Measurements from ENCODE around the gene C1QTNF1.
"Not testable (repeated sequence)": the region's sequence is repeated elsewhere in the genome, so short reads cannot be mapped to it uniquely, and the experiment has no call there.

Gene C1QTNF1

DNA sequence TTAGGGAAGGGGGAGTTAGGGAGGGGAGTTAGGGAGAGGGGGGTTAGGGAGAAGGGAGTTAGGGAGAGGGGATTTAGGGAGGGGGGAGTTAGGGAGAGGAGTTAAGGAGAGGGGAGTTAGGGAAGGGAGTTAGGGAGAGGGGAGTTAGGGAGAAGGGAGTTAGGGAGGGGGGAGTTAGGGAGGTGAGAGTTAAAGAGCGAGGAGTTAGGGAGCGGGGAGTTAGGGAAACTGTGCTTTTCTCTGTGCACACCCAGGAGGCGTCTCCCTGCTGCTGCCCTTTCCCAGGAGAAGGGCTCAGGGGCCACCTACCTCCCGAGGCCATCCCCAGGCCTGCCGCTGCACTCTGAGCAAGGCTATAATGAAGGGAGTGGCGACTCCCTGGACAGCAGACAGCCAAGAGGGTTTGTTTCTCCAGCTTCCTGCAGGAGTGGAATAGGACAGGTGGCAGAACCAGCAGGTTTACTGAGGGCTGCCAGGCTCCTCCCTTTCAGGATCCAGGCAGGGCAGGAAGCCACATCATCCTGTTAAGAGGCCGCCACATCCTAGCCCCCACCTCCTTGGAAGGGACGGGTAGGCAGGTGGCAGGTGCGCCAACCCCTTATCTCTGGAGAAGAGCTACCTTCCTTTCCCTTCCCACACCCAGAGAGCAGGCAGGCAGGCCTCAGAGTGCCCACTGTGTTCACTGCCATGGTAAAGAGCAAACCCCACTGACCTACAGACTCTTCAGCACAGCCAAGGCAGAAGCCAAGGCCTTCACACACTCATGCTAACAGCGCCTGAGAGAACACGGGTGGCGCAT lies 18.7 kb upstream of the C1QTNF1 start:
- DNase-seq (ENCODE audit: low read depth): no peak

DNA sequence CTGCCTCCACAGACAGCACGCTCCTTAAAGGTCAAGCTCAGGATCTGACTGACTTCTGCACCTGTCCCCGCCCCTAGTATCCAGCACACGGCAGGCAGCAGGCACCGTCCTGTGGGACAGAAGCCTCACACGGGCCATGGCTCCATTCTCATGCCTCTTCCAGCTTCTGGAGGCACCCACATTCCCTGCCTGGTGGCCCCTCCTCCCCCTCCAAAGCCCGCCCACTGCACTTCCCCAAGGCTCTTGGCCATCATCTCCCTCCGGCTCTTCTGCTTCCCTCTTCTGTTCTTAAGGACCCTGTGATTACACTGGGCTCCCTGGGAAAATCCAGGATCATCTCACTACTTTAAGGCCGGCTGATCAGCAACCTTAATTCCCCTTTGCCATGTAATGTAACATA lies 17.9 kb upstream of the C1QTNF1 start:
- DNase-seq (ENCODE audit: low read depth): no peak

DNA sequence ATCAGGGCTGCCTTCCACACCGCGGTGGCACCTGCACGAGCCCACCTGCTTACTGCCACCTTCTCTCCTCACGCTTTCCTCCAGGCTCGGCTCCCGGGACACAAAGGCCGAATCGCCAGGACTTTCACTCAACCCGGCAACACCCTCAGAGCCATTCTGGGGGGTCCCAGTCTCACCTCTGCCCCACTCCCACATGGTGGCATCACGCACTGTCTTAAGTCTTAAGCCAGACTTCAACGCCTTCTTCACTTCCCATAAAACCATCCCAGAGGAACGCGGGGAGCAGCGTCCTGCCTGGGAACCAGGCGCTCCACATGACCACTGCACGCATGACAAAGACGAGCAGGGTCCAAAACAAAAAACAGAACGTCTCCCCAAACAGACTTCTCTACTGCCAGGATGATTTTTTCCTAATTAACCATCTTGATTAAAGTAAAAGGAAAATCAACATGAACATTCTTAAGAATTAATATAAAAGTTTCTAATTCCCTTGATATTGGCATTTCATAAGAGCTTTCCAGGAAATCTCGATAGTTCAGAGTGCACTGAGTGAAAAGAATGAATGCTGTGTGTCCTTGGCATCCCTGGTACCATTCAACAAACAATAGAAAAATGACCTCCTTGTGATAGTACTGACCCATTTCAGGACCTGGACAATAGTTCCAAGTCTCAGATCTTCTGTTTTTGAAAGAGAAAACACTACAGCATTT lies 17.0 kb upstream of the C1QTNF1 start:
- no peak for DNase-seq (ENCODE audit: low read depth)

DNA sequence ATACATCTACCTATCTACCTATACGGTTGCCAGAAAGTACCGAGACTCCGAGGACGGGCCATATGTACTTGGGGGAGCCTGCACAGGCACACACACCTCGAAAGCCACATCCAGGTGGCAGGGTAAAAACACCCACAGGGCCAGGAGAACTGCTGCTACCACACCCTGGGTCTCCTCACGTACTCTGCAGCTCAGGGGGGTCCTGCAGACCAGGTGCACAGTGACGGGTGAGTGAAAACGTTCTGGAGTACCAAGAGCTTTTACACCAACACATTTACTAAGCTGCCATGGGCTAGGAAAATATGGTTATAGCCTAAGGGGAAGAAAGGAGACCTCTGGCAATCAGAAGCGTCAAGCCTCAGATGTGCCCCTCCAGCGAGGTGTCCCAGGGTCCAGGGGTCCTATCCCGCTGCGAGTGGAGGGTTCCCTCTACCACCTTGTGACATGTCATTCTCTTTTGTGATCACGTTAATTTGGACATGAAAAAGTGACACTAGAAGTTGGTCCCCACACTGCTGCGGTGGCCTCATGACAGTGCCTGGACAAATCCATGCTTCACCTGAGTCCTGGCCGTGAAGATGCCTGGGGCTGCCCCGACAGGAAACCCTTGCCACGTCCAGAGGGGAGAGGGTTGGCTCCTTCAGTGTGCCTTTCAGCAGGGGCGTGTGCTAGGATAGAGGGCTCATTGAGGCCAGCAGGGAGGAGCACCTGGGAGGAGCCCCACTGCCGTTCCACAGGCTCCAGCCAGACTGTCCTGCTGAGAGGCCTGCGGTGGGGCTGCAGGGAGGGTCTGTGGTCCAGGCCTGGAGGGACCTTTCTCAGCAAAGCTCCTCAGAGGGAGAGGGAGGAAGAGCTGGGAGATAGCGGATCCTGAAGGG lies 16.2 kb upstream of the C1QTNF1 start:
- DNase-seq (ENCODE audit: low read depth): no peak

DNA sequence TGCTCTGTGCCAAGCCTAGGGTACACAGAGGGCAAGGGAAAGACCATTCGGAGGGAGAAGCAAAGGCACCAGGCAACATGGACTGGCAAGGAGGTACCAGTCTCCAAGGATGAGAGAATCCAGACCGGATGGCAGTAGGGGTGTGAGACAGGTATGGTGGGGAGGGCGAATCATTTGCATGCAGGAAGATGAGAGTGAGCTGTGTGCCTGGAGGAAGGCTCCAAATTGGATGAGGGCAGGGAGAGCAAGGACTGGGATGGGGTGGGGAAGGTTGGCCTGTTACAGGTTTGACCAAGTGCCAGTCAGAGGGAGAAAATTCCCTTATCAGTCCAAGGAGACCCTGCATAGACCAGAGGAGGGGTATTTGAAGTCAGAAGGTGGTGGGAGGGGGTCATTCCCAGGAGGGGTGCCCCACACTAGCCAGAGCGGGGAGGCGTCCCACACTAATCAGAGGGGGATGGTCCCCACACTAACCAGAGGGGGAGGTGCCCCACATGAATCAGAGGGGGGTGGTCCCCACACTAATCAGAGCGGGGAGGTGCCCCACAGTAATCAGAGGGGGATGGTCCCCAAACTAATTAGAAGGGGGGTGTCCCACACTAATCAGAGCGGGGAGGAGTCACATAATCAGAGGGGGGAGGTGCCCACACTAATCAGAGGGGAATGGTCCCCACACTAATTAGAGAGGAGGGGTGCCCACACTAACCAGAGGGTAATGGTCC lies 15.1 kb upstream of the C1QTNF1 start:
- DNase-seq (ENCODE audit: low read depth): no peak

DNA sequence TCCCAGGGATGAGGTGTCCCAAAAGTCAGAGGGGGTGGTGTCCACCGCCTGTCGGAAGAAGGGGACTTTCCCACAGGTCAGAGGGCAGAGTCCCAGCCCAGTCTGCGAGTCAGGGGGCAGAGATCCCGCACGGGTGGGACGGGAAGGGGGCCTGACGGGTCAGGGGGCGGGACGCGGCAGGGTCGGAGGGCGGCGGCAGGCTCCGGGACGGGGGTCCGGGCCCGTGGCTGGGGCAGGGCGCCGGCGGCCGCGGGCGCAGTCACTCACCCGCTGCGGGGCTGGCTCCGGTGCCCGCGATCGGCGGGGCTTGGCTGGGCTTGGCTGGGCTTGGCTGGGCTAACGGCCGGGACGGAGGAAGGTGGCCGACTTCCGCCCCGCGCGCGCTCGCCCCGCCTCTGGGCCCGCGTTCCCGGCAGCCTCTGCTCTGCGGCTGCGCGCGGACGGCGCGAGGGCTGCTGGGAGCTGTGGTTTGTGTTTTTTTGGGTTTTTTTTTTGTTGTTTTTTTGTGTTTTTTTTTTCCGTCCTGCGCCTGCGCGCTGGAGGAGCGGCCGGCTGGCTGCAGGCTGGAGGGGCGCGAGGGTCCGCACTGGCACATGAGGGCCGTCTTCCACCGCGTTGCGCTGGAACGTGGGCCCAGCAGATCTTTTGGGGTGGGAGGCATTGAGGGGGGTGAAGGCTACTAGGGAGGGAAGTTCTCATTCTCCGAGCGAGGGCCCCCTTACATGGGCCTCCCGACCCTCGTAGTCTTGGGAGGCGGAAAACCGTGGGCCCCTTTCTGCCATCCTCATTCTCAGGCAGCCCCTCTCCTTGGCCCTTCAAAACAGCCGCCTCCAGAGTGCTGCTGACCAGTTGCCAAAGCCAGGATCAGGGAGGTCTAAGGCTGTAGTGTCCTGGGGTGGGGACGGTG lies 14.3 kb upstream of the C1QTNF1 start, which contains the start of gene CANT1:
Gene CANT1, minus strand, starts transcription at position 368 of the 907 bp plus-strand sequence. CDS start 12,142 bp downstream, outside the sequence.
- peak; percentile 81 for DNase-seq (ENCODE audit: low read depth)

DNA sequence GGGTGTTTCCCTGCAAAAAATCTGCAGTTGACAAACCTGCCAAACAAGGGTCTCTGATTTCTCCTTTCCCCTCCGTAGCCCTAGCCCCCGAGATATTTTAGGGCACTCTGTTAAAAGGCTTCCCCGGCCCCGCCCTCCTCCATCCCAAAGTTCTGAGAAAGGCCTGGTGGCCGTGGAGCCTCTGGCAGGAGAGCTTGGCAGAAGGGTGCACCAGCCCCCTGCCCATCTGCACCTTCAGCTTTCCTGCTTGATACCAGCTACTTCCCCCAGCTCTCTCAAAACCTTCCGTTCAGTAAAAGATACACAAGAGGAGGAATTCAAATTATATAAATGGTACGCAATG lies 13.7 kb upstream of the C1QTNF1 start:
- DNase-seq (ENCODE audit: low read depth): no peak

DNA sequence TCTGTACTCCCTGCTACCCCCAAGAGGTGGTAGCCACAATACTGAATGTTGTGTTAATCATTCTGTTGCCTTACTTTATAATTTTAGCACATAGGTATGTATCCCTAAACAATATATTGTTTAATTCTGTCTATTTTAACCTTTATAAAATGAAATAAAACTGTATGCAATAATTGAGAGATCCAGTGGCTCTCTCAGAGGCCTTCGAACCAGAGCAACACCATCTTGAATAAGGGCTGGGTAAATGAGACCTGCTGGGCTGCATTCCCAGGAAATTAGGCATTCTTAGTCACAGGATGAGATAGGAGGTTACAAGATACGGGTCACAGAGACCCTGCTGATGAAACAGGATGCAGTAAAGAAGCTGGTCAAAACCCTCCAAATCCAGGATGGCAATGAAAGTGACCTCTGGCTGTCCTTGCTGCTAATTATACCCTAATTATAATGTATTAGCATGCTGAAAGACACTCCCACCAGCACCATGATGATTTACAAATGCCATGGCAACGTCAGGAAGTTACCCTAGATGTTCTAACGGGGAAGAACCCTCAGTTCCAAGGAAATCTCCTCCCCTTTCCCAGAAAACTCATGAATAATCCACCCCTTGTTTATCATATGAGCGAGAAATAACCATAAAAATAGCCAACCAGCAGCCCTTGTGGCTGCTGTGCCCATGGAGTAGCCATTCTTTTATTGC lies 12.4 kb upstream of the C1QTNF1 start:
- DNase-seq (ENCODE audit: low read depth): no peak

DNA sequence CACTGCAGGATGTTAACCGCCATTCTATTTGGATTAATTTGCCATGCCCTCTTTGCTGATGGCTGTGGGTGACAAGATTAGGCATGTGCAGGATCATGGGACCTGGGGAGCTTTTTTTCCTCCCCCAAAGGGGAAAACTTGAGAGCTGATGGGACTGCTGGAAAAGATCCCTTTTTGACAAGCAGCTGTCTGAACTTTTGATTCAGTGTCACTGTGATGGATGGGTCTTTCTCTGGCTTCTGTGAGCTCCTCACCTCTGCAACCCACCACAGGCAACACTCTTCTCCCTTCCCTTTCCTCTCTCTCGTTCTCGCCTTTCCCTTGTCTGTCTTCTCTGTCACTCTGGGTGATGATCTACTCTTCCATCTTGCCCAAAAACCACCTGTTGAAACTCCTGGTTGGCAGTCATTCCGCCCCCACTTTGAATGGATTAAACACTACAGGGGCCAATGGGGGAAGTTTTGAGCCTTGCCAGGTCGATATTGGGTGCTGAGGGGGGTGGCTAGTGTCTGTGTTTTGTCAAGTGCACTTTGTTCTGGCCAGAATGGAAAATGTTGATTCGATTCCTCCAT lies 11.3 kb upstream of the C1QTNF1 start:
- DNase-seq (ENCODE audit: low read depth): no peak

DNA sequence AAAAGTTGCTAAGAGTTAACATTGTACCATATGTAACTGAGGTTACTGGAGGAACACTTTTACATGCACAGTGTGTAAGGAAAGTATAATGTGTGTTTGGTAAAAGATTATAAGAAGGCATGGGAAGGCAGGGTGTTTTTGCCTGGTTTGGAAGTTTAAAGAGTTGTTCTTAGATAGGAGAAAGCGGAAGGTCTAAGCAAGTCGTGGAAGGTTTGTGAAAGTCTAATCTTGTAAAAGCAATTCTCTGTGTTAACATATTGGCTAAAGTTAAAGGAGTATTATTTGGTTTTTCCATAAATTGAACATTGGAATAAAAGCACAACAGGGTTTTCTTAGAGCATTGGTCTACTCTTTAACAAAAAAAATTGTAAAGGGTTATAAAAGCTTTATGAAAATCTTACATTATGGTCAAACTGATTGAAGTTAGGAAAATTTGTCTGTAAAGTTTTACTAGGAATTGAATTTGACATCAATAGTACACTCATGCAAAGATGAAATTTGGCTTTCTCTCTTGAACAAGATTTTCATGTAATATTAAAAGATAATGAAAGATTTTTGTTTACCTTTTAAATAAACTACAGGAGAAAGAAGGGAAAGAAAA lies 9.7 kb upstream of the C1QTNF1 start:
- DNase-seq (ENCODE audit: low read depth): no peak

DNA sequence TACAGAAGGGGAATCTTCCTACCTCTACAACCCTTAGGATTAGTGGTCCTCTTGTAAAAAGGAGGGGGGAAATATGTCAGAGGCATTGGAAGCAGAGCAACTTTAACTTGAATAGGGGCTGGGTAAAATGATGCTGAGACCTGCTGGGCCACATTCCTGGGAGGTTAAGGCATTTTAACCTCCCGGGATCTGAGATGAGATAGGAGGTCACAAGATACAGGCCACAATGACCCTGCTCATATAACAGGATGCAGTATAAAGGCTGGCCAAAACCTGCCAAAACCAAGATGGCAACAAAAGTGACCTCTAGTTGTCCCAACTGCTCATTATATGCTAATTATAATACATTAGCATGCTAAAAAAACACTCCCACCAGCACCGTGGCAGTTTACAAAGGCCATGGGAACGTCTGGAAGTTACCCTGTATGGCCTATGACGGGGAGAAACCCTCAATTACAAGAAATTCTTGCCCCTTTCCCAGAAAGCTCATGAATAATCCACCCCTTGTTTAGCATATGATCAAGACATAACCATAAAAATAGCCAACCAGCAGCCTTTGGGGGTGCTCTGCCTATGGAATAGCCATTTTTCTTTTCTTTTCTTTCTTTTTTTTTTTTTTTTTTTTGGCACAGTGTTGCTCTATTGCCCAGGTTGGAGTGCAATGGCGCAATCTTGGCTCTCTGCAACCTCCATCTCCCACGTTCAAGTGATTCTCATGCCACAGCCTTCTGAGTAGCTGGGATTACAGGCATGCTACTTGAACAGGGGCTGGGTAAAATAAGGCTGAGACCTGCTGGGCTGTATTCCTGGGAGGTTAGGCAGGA lies 6.2 kb upstream of the C1QTNF1 start:
- no peak for DNase-seq (ENCODE audit: low read depth)

DNA sequence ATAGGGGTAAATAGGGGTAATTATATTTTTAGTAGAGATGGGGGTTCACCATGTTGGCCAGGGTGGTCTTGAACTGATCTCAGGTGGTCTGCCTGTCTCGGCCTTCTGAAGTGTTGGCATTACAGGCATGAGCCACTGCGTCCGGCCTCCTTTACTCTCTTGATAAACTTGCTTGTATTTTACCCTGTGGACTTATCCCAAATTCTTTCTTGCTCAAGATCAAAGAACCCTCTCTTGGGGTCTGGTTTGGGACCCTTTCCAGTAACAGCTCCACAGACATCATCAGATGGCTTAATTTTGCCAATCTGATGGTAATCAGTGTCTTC lies 5.6 kb upstream of the C1QTNF1 start:
- no peak for DNase-seq (ENCODE audit: low read depth)

DNA sequence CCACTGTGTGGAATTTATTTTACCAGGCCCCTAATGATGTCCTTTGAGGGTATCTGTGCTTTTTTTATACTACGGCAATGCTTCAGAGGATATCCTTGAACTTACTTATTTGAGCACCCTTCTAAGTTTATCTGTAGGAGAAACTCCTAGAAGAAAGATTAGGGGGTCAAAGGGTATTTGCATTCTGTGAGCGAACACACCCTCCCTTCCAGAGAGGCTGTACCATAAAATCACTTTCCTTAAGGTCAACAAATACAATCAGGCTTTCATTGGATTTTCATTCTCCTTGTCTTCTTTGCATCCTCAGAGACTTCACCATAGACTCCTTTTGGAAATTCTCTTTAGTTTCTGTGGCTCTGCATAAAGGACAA lies 4.7 kb upstream of the C1QTNF1 start:
- no peak for DNase-seq (ENCODE audit: low read depth)

DNA sequence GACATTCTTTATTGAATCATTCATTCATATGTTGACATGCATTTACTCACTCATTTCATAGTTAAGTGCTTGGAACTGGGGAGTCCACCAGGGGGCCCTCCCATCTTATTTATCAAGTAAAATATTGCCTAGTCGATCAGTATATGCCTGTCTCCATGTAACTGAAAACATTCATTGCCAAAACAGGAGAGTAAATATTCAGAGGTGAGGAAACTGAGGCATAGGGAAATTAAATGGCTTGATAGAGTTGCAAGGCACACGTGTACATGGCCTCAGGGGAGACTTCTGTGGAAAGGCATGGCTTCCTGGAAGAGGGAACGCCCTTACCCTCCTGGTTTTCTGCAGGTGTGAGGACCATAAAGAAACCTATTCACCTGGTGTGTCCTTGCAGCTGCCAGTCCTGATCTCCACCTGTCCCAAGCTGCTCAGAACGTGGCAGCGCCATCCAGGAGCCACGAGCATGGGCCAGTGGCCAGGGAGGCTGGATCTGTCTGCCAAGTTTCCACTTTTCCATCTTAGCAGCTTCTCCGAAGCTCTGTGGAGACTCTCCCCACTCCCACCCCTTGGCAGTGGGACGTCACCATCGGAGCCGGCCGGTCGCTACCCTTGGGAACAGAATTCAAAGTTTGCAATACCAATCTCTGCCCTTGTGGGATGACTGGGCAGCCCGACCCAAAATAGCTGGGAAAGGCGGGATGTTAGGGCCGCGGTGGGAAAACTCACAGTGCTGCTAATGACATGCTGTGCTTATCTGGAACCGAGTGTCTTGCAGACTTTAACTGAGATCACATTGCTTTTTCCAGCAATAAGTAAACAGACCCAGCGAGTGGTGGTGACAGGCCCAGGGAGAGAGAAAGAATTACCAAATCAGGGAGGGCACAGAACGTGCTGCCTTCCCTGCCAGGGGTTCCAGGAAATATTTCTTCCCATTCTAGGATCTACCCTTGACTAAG lies 4.1 kb upstream of the C1QTNF1 start:
- peak; percentile 30 for DNase-seq (ENCODE audit: low read depth)

DNA sequence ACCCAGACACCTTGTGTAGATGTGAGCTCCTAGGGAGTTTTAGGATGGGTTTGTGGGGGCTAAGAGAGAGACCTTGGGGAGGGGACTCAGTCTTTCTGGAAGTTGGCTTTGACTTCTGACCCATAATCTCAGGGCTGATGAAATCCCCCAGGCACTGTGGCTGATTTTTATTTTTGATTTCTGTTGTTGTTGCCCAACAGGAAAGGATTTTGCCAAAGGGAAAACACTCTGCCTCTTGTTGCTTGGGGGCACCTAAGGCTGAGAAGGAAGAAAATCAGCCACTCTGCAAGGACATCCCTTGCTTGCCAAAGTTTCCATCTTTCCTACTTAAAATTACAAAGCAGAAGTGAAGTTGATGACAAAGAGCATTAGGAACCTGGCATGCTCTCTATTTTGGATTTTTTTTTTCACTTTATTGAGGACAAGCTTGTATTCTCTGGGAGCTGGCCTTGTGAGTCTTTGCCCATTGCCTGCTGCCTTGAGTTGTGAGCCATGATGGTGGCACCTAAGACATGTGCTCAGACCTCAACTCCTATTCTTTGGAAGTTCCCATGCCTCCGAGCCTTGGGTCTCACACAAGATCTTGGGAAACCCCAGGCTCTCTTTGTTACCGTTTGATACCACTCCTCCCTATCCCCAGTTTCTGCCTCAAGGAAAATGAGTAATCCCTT lies 3.2 kb upstream of the C1QTNF1 start:
- no peak for DNase-seq (ENCODE audit: low read depth)

DNA sequence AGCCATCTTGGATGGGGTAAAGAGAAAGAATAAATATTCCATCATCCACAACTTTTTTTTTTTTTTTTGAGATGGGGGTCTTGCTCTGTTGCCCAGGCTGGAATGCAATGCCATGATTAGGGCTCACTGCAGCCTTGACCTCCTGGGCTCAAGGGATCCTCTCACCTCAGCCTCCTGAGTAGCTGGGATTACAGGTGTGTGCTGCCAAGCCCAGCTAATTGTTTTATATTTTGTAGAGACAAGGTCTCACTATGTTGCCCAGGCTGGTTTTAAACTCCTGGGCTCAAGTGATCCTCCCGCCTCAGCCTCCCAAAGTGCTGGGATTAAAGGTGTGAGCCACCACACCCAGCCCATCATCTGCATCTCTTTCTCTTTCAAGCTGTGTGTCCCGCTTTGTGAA lies 2.0 kb upstream of the C1QTNF1 start:
- DNase-seq (ENCODE audit: low read depth): not testable (repeated sequence)

DNA sequence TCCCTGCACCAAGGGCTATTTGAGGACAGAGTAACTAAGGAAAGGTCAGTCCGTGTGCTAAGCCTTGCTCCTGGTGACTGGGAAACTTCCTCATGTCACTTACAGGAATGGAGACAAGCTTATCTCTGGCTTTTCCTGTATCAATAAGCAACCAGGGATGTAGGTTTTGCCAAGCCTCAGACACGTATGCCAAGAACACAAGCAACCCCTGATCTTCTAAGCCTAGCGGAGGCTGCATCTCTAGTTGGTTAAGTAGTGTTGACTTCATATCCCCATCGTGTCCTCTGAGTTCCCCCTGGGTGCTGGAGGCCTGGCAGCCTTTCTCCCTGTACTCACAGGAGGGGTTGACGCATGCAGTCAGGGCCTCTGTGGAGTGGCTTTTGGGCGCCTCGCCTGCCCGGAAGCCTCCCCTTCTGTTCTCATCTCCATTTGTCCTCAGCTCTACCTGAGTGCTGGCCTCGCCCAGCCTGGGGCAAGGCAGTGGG lies 1.4 kb upstream of the C1QTNF1 start:
- DNase-seq (ENCODE audit: low read depth): no peak

Data from stimulated activated CD8-positive, alpha-beta memory T cell treated with anti-CD3 and anti-CD28 coated beads, Interleukin-4, amount 100 ng/mL, for 24 hours (primary cell).